GM12878 (cell line): ENCODE data around the gene SS18. TPM values are rescaled to one million over a fixed set of nuclear protein-coding genes. Genes with fewer than 3 reads are reported as not detected.

Experiments used
- ATAC-seq: fragments of 200-7000 bp; cut with Tn5 transposase; 3 replicates; pipeline ENCODE4 v1.9.1; 2020; ENCODE audit warnings: mild to moderate bottlenecking, moderate library complexity
- BruUV-seq: library from RNA; stranded (reverse); fragments of 400-500 nt; replicated peaks from 2 replicates; lab custom pipeline; 2021; lab: Mats Ljungman, UMichigan
- CTCF ChIA-PET: fragments of 300-600 bp; sonication (Branson Sonifier 250); formaldehyde crosslinking; extraction: SDS; loops from one replicate; lab custom pipeline; 2021; ENCODE audit warnings: inconsistent platforms; lab: Yijun Ruan, JAX
- POLR2A ChIA-PET: fragments of 350-600 bp; formaldehyde crosslinking; extraction: SDS; loops from one replicate; lab custom pipeline; 2021; ENCODE audit warnings: inconsistent platforms; lab: Charles Lee
- RAD21 ChIA-PET: fragments of 300-600 bp; sonication (Branson Sonifier 250); formaldehyde crosslinking; loops from one replicate; lab custom pipeline; 2023; ENCODE audit warnings: antibody characterized with exemption; ENCODE audit not compliant: unreplicated experiment; lab: Charles Lee
- SMC1A ChIA-PET: fragments of 300-600 bp; sonication (Branson Sonifier 250); formaldehyde crosslinking; loops from one replicate; lab custom pipeline; 2023; ENCODE audit not compliant: unreplicated experiment, uncharacterized antibody; lab: Charles Lee
- DNase-seq: peaks from one replicate; pipeline ENCODE4 v3.0.0-alpha.2; 2011; ENCODE audit warnings: low read depth, low spot score
- FAIRE-seq: peaks from 3 replicates; lab custom pipeline; 2011; peaks lifted over from hg19 to GRCh38; lab: Jason Lieb, UNC
- H2AFZ ChIP-seq: 2 replicates; pipeline ENCODE4 v1.6.0; 2011; ENCODE audit warnings: low read depth, low read length, control low read depth; ENCODE audit not compliant: control insufficient read depth
- H3K27ac ChIP-seq: 2 replicates; pipeline ENCODE4 v1.5.1; 2011; ENCODE audit warnings: control low read depth; ENCODE audit not compliant: control insufficient read depth, insufficient read depth
- H3K27me3 ChIP-seq, 2 experiments: replicated peaks in 1 of 2; 2 replicates each; pipeline versions ENCODE4 v1.6.0 to v1.6.1; 2011; ENCODE audit warnings: low read length in 1 of 2; ENCODE audit not compliant: control insufficient read depth in 2 of 2, insufficient read depth in 2 of 2
- H3K36me3 ChIP-seq, 2 experiments: 2 replicates each; pipeline ENCODE4 v1.5.1; 2011; ENCODE audit warnings: low read length in 1 of 2; ENCODE audit not compliant: control insufficient read depth in 2 of 2, insufficient read depth in 2 of 2
- H3K4me1 ChIP-seq: 2 replicates; pipeline ENCODE4 v1.6.1; 2011; ENCODE audit warnings: mild to moderate bottlenecking, low read length, moderate library complexity, mixed read lengths; ENCODE audit not compliant: control insufficient read depth, insufficient read depth
- H3K4me2 ChIP-seq: 2 replicates; pipeline ENCODE4 v1.6.0; 2011; ENCODE audit warnings: control low read depth; ENCODE audit not compliant: control insufficient read depth, insufficient read depth
- H3K4me3 ChIP-seq: fragments of 200-600 bp; sonication (generic); 2 replicates; pipeline ENCODE4 v1.5.1; 2016
- H3K79me2 ChIP-seq: 2 replicates; pipeline ENCODE4 v1.6.0; 2011; ENCODE audit warnings: low read length; ENCODE audit not compliant: control insufficient read depth, insufficient read depth
- H3K9ac ChIP-seq: 2 replicates; pipeline ENCODE4 v1.8.0; 2011; ENCODE audit warnings: low read length, control low read depth, mixed read lengths; ENCODE audit not compliant: control insufficient read depth, insufficient read depth
- H3K9me3 ChIP-seq: replicated peaks from 3 replicates; pipeline ENCODE4 v1.5.1; 2011; ENCODE audit warnings: mild to moderate bottlenecking, low read length; ENCODE audit not compliant: control insufficient read depth, insufficient read depth
- H4K20me1 ChIP-seq: 2 replicates; pipeline ENCODE4 v1.6.0; 2011; ENCODE audit not compliant: control insufficient read depth, insufficient read depth
- ASH2L ChIP-seq: fragments of 300-600, 200-600 bp; sonication (generic); IDR thresholded peaks from 2 replicates; pipeline ENCODE4 v1.6.1; 2017; ENCODE audit warnings: low read depth, mild to moderate bottlenecking, borderline replicate concordance
- ATF3 ChIP-seq: IDR thresholded peaks from 2 replicates; pipeline ENCODE4 v1.6.1; 2011; ENCODE audit warnings: low read depth, mild to moderate bottlenecking, low read length, moderate library complexity, borderline replicate concordance; ENCODE audit errors: extremely low read depth
- CREM ChIP-seq: IDR thresholded peaks from 2 replicates; pipeline ENCODE4 v1.6.1; 2014; ENCODE audit warnings: antibody characterized with exemption, low read depth
- GATAD2B ChIP-seq: fragments of 450-650 bp; conservative IDR thresholded peaks from 2 replicates; pipeline ENCODE4 v1.6.1; 2017; ENCODE audit warnings: low read depth, mild to moderate bottlenecking, moderate library complexity
- MXI1 ChIP-seq: fragments of 150-350 bp; IDR thresholded peaks from 2 replicates; pipeline ENCODE4 v1.6.1; 2011; ENCODE audit warnings: low read depth, mild to moderate bottlenecking, inconsistent platforms, low read length, improper control_type of control experiment
- MYC ChIP-seq: IDR thresholded peaks from 2 replicates; pipeline ENCODE4 v1.6.1; 2011; ENCODE audit warnings: mild to moderate bottlenecking, low read length, moderate library complexity, inconsistent platforms; ENCODE audit not compliant: insufficient read depth, insufficient replicate concordance, insufficient read length, severe bottlenecking
- RAD21 ChIP-seq: IDR thresholded peaks from 2 replicates; pipeline ENCODE4 v1.6.1; 2011; ENCODE audit warnings: mild to moderate bottlenecking, low read depth, low read length, moderate library complexity; ENCODE audit not compliant: insufficient read depth
- RUNX3 ChIP-seq: IDR thresholded peaks from 2 replicates; pipeline ENCODE4 v1.6.1; 2012; ENCODE audit warnings: low read length, inconsistent platforms
- SIN3A ChIP-seq: IDR thresholded peaks from 2 replicates; pipeline ENCODE4 v1.6.1; 2012; ENCODE audit warnings: low read depth, low read length, improper control_type of control experiment
- STAT1 ChIP-seq: fragments of 450-650 bp; conservative IDR thresholded peaks from 2 replicates; pipeline ENCODE4 v1.6.1; 2014; ENCODE audit warnings: antibody characterized with exemption, mild to moderate bottlenecking
- USF1 ChIP-seq: IDR thresholded peaks from 2 replicates; pipeline ENCODE4 v1.6.1; 2011; ENCODE audit warnings: borderline replicate concordance, low read depth, mild to moderate bottlenecking, moderate library complexity, mixed read lengths, low read length; ENCODE audit not compliant: insufficient read depth; ENCODE audit errors: extremely low read length
- ZBTB33 ChIP-seq: fragments of 450-650 bp; IDR thresholded peaks from 2 replicates; pipeline ENCODE4 v1.6.1; 2017; ENCODE audit warnings: mild to moderate bottlenecking
- ZNF622 ChIP-seq: fragments of 450-650 bp; IDR thresholded peaks from 2 replicates; pipeline ENCODE4 v1.6.1; 2017; ENCODE audit warnings: mild to moderate bottlenecking, inconsistent platforms
- WGBS: methylation state at CpG from one replicate; pipeline ENCODE4 v1.1.6; 2016; ENCODE audit warnings: low lambda C conversion rate; ENCODE audit not compliant: insufficient replicate concordance, insufficient coverage; ENCODE audit errors: missing lambda C conversion rate; 5-methylcytosine and 5-hydroxymethylcytosine counted together
- in situ Hi-C: fragments of 300-500 bp; cut with MboI; formaldehyde crosslinking; loops from 9 replicates; pipeline ENCODE4 v1.14.3; 2018; ENCODE audit warnings: mixed read lengths
- intact Hi-C: fragments of 100-400 bp; cut with micrococcal nuclease; formaldehyde crosslinking; loops from one replicate; pipeline ENCODE4 v1.14.2; 2022; ENCODE audit not compliant: unreplicated experiment
- polyA plus RNA-seq, 11 experiments: library from polyadenylated mRNA; depleted of rRNA in 4 of 11; unstranded in 6 of 11; stranded (reverse) in 5 of 11; fragments of >200 nt; fragmentation: Nextera tagmentation in 4 of 11; fragmentation: Illumina TruSeq in 1 of 11; extraction: Ambion mirVana in 4 of 11; extraction: Trizol in 1 of 11; gene quantifications; 1 replicate in 1 of 11; 2 replicates in 10 of 11; pipeline versions ENCODE4 v1.2.1 to v1.2.3, GENCODE V29; 2011 to 2016; ENCODE audit warnings: inconsistent platforms in 2 of 11, missing spikeins in 2 of 11, low read depth in 1 of 11
- total RNA-seq, 4 experiments: library from RNA; depleted of rRNA in 3 of 4; stranded (reverse); fragments of >200 nt in 3 of 4; fragmentation: Illumina TruSeq in 1 of 4; extraction: Trizol in 1 of 4; gene quantifications; 2 replicates each; pipeline versions ENCODE4 v1.2.1 to v1.2.3, GENCODE V29; 2013 to 2021

The SS18 gene
- total and polyA plus RNA-seq, 10 of the 15 experiments (the other 5 are each of a cell fraction or from before 2014, with no cell fraction given): 16.6 to 153 (median 81.8) TPM

GRCh38 chr18:26022585-26022984, 67.8 kb downstream of the SS18 start:
- peaks cover 3% of the 10 kb centered on the region; the same call in 1 of the 2 replicates for H3K4me1 ChIP-seq
- no peak for TF ChIP-seq USF1
- no peak for TF ChIP-seq RUNX3
- TF ChIP-seq ZNF622: no peak
- TF ChIP-seq STAT1: no peak
- no peak for TF ChIP-seq MYC
- no peak for TF ChIP-seq ASH2L
- no peak for TF ChIP-seq ATF3
- no peak for TF ChIP-seq ZBTB33
- TF ChIP-seq MXI1: no peak
- no peak for TF ChIP-seq SIN3A
- no peak for TF ChIP-seq CREM
- TF ChIP-seq RAD21: no peak
- TF ChIP-seq GATAD2B: no peak
- H4K20me1 ChIP-seq: no peaks in the 10 kb centered on the region
- in situ Hi-C loops (no loop called here), intact Hi-C loops (no loop called here)
- FAIRE-seq: no peak
- ATAC-seq: peak; percentile 56
- H3K36me3 ChIP-seq: peaks cover 5 to 39% of the 10 kb centered on the region in 2 experiments
- WGBS: 100% methylated on average over 1 of the region's 1 CpG
- no peak overlapping the region for H3K4me3 ChIP-seq
- no peak overlapping the region for H2AFZ ChIP-seq
- H3K27me3 ChIP-seq: no peaks in the 10 kb centered on the region
- DNase-seq: no peak
- H3K79me2 ChIP-seq: no peaks in the 10 kb centered on the region; the same call in 1 of the 2 replicates
- RAD21 ChIA-PET: no interaction called here
- SMC1A ChIA-PET: no interaction called here
- POLR2A ChIA-PET: interaction anchor here (0.5 kb wide), 1 partner anchor 301 kb away, joined by 3 read pairs; no protein-coding TSS in a partner anchor
- no peak overlapping the region for H3K27ac ChIP-seq
- no peak overlapping the region for H3K9ac ChIP-seq
- no TSS peak for BruUV-seq
- CTCF ChIA-PET: interaction anchor here (0.6 kb wide), 1 partner anchor 295 kb away, joined by 3 read pairs; no protein-coding TSS in a partner anchor
- H3K9me3 ChIP-seq: no peaks in the 10 kb centered on the region; the same call in 1 of the 3 replicates
- no peak overlapping the region for H3K4me2 ChIP-seq
